Ectodermal cell (in vitro differentiated cells): Measurements from ENCODE around the gene KRT33B.
"Not testable (repeated sequence)": the region's sequence is repeated elsewhere in the genome, so short reads cannot be mapped to it uniquely, and the experiment has no call there.

Source experiments
- H3K27ac ChIP-seq: 2 replicates; pipeline ENCODE4 v1.7.0; 2013; ENCODE audit warnings: mild to moderate bottlenecking, low read depth, low read length; ENCODE audit not compliant: insufficient read depth, poor library complexity, severe bottlenecking
- H3K27me3 ChIP-seq: 2 replicates; pipeline ENCODE4 v1.7.0; 2013; ENCODE audit warnings: mild to moderate bottlenecking, low read length; ENCODE audit not compliant: insufficient read depth, control insufficient read depth, poor library complexity, severe bottlenecking
- H3K36me3 ChIP-seq: one replicate; pipeline ENCODE4 v1.7.0; 2013; ENCODE audit warnings: low read length; ENCODE audit not compliant: control insufficient read depth, insufficient read depth
- H3K4me1 ChIP-seq: one replicate; pipeline ENCODE4 v1.7.0; 2013; ENCODE audit warnings: low read length; ENCODE audit not compliant: control insufficient read depth, insufficient read depth
- H3K4me3 ChIP-seq: 2 replicates; pipeline ENCODE4 v1.7.0; 2013; ENCODE audit warnings: low read depth, low read length, control low read depth; ENCODE audit not compliant: insufficient read depth
- H3K9me3 ChIP-seq: 2 replicates; pipeline ENCODE4 v1.7.0; 2013; ENCODE audit warnings: mild to moderate bottlenecking, low read length, moderate library complexity; ENCODE audit not compliant: control insufficient read depth
- WGBS, 2 experiments: methylation state at CpG; one replicate each; pipeline ENCODE4 v1.1.7; 2013; ENCODE audit warnings: missing lambda C conversion rate in 2 of 2; 5-methylcytosine and 5-hydroxymethylcytosine counted together

KRT33B gene

GRCh38 chr17:41393826-41394225 lies 24.2 kb upstream of the KRT33B start:
- no peaks in the 10 kb centered on the region for H3K27me3 ChIP-seq
- WGBS, 2 experiments, result 92 to 94% methylated on average over 10 of the region's 10 CpGs
- no peaks in the 10 kb centered on the region for H3K4me1 ChIP-seq
- H3K4me3 ChIP-seq, result no peak overlapping the region
- no peak overlapping the region for H3K27ac ChIP-seq
- no peaks in the 10 kb centered on the region for H3K9me3 ChIP-seq
- no peaks in the 10 kb centered on the region for H3K36me3 ChIP-seq

- 88 to 95% methylated on average over 5 of the region's 5 CpGs for WGBS, 2 experiments
- H3K9me3 ChIP-seq, result no peaks in the 10 kb centered on the region
- no peak overlapping the region for H3K4me3 ChIP-seq
- H3K4me1 ChIP-seq, result no peaks in the 10 kb centered on the region
- H3K27ac ChIP-seq, result no peak overlapping the region
- no peaks in the 10 kb centered on the region for H3K27me3 ChIP-seq
- no peaks in the 10 kb centered on the region for H3K36me3 ChIP-seq
These were observed 23.7 kb upstream of the KRT33B start for GRCh38 chr17:41393294-41393693.

GRCh38 chr17:41392278-41392677 lies 22.7 kb upstream of the KRT33B start:
- no peaks in the 10 kb centered on the region for H3K27me3 ChIP-seq
- no CpG with 5 or more reads among the region's 1 CpG for WGBS, 2 experiments
- no peak overlapping the region for H3K4me3 ChIP-seq
- H3K9me3 ChIP-seq, result no peaks in the 10 kb centered on the region
- no peaks in the 10 kb centered on the region for H3K4me1 ChIP-seq
- no peaks in the 10 kb centered on the region for H3K36me3 ChIP-seq
- H3K27ac ChIP-seq, result no peak overlapping the region

GRCh38 chr17:41391535-41391934 lies 21.9 kb upstream of the KRT33B start:
- 85 to 90% methylated on average over 2 of the region's 2 CpGs for WGBS, 2 experiments
- Histone ChIP-seq H3K4me3 (no peak overlapping the region), H3K9me3 (no peaks in the 10 kb centered on the region)

GRCh38 chr17:41390411-41390938 lies 20.9 kb upstream of the KRT33B start:
- H3K27me3 ChIP-seq, result no peaks in the 10 kb centered on the region
- H3K4me1 ChIP-seq, result no peaks in the 10 kb centered on the region
- H3K27ac ChIP-seq, result no peak overlapping the region
- 91 to 94% methylated on average over 7 of the region's 7 CpGs for WGBS, 2 experiments
- H3K4me3 ChIP-seq, result no peak overlapping the region
- H3K36me3 ChIP-seq, result no peaks in the 10 kb centered on the region
- no peaks in the 10 kb centered on the region for H3K9me3 ChIP-seq

More at GRCh38 chr17:41391535-41391934, 21.9 kb upstream of the KRT33B start:
- H3K36me3 ChIP-seq, result no peaks in the 10 kb centered on the region
- no peak overlapping the region for H3K27ac ChIP-seq
- H3K27me3 ChIP-seq, result no peaks in the 10 kb centered on the region
- H3K4me1 ChIP-seq, result no peaks in the 10 kb centered on the region

- Histone ChIP-seq H3K4me1 (no peaks in the 10 kb centered on the region), H3K27ac (no peak overlapping the region), H3K9me3 (no peaks in the 10 kb centered on the region), H3K36me3 (no peaks in the 10 kb centered on the region), H3K4me3 (no peak overlapping the region), H3K27me3 (no peaks in the 10 kb centered on the region)
- WGBS, 2 experiments, result 77 to 90% methylated on average over 4 of the region's 4 CpGs
These were observed 18.1 kb upstream of the KRT33B start for GRCh38 chr17:41387670-41388069.

GRCh38 chr17:41386227-41386626 lies 16.6 kb upstream of the KRT33B start:
- Histone ChIP-seq H3K4me1 (no peaks in the 10 kb centered on the region), H3K4me3 (no peak overlapping the region), H3K27ac (no peak overlapping the region), H3K36me3 (no peaks in the 10 kb centered on the region), H3K9me3 (no peaks in the 10 kb centered on the region), H3K27me3 (no peaks in the 10 kb centered on the region)
- 86% methylated on average over 1 of the region's 1 CpG; no CpG with 5 or more reads in 1 of the 2 experiments for WGBS, 2 experiments

- H3K4me1 ChIP-seq, result no peaks in the 10 kb centered on the region
- H3K4me3 ChIP-seq, result no peak overlapping the region
- no peaks in the 10 kb centered on the region for H3K36me3 ChIP-seq
- H3K9me3 ChIP-seq, result no peaks in the 10 kb centered on the region
- no peaks in the 10 kb centered on the region for H3K27me3 ChIP-seq
- no peak overlapping the region for H3K27ac ChIP-seq
- WGBS, 2 experiments, result 89 to 93% methylated on average over 1 of the region's 1 CpG
These were observed 14.1 kb upstream of the KRT33B start for GRCh38 chr17:41383690-41384089.

GRCh38 chr17:41382394-41382793 lies 12.8 kb upstream of the KRT33B start:
- Histone ChIP-seq H3K27me3 (no peaks in the 10 kb centered on the region), H3K27ac (no peak overlapping the region), H3K36me3 (no peaks in the 10 kb centered on the region), H3K4me1 (no peaks in the 10 kb centered on the region), H3K4me3 (no peak overlapping the region), H3K9me3 (no peaks in the 10 kb centered on the region)
- 97 to 100% methylated on average over 1 of the region's 1 CpG for WGBS, 2 experiments

GRCh38 chr17:41381943-41382342 lies 12.3 kb upstream of the KRT33B start, which contains the start of gene KRT34:
Gene KRT34, minus strand, starts transcription at chr17:41382306. Its CDS starts 60 bp downstream, at chr17:41382246.
- H3K27ac ChIP-seq, H3K27me3 ChIP-seq, H3K36me3 ChIP-seq, H3K4me3 ChIP-seq, H3K4me1 ChIP-seq, H3K9me3 ChIP-seq: not testable (repeated sequence)
- WGBS, 2 experiments, result 93 to 94% methylated on average over 13 of the region's 13 CpGs

- not testable (repeated sequence) for H3K4me3 ChIP-seq, H3K36me3 ChIP-seq, H3K4me1 ChIP-seq, H3K27ac ChIP-seq, H3K27me3 ChIP-seq, H3K9me3 ChIP-seq
- 92 to 96% methylated on average over 7 of the region's 7 CpGs for WGBS, 2 experiments
These were observed 10.5 kb upstream of the KRT33B start for GRCh38 chr17:41380091-41380490.
